Loucy (cell line): ENCODE measurements around the gene TBXT.
"Not testable (repeated sequence)": the region's sequence is repeated elsewhere in the genome, so short reads cannot be mapped to it uniquely, and the experiment has no call there.

Experiments
- H2AFZ ChIP-seq: fragments of 200-600 bp; sonication (generic); 2 replicates; pipeline ENCODE4 v1.6.0; 2016; ENCODE audit warnings: antibody characterized with exemption, mild to moderate bottlenecking, low read length, moderate library complexity
- H3F3A ChIP-seq: fragments of 200-600 bp; 2 replicates; pipeline ENCODE4 v1.6.0; 2016; ENCODE audit warnings: antibody characterized with exemption, low read depth, mild to moderate bottlenecking
- H3K27me3 ChIP-seq: fragments of 200-600 bp; sonication (generic); 2 replicates; pipeline ENCODE4 v1.6.1; 2014; ENCODE audit warnings: low read length, mild to moderate bottlenecking; ENCODE audit not compliant: insufficient read depth, poor library complexity, severe bottlenecking
- H3K36me3 ChIP-seq: fragments of 200-600 bp; sonication (generic); 2 replicates; pipeline ENCODE4 v1.6.1; 2016; ENCODE audit warnings: low read length; ENCODE audit not compliant: insufficient read depth
- H3K4me1 ChIP-seq: fragments of 200-600 bp; sonication (generic); 2 replicates; pipeline ENCODE4 v1.5.1; 2014; ENCODE audit warnings: low read length, mild to moderate bottlenecking; ENCODE audit not compliant: insufficient read depth, poor library complexity, severe bottlenecking
- H3K4me2 ChIP-seq: fragments of 200-600 bp; sonication (generic); 2 replicates; pipeline ENCODE4 v1.6.0; 2014; ENCODE audit warnings: antibody characterized with exemption, low read length, low read depth, mild to moderate bottlenecking; ENCODE audit not compliant: poor library complexity, severe bottlenecking
- H3K4me3 ChIP-seq: fragments of 200-600 bp; sonication (generic); 2 replicates; pipeline ENCODE4 v1.5.1; 2014; ENCODE audit warnings: low read length, mild to moderate bottlenecking, mixed read lengths; ENCODE audit not compliant: poor library complexity, severe bottlenecking
- H3K79me2 ChIP-seq: fragments of 200-600 bp; sonication (generic); 2 replicates; pipeline ENCODE4 v1.6.1; 2014; ENCODE audit warnings: low read length; ENCODE audit not compliant: insufficient read depth
- H3K9ac ChIP-seq: fragments of 200-600 bp; sonication (generic); 2 replicates; pipeline ENCODE4 v1.6.0; 2014; ENCODE audit warnings: mild to moderate bottlenecking, low read depth, low read length, moderate library complexity; ENCODE audit not compliant: poor library complexity, severe bottlenecking
- H3K9me2 ChIP-seq: fragments of 200-600 bp; sonication (generic); replicated peaks from 2 replicates; pipeline ENCODE4 v1.6.1; 2016; ENCODE audit warnings: low read depth, low read length, mixed read lengths
- H3K9me3 ChIP-seq: fragments of 200-600 bp; sonication (generic); 2 replicates; pipeline ENCODE4 v1.6.1; 2014; ENCODE audit warnings: mild to moderate bottlenecking, antibody characterized with exemption, low read length, low read depth; ENCODE audit not compliant: insufficient read depth
- H4K20me1 ChIP-seq: fragments of 200-600 bp; sonication (generic); 2 replicates; pipeline ENCODE4 v1.6.0; 2014; ENCODE audit warnings: antibody characterized with exemption, low read length, mild to moderate bottlenecking; ENCODE audit not compliant: insufficient read depth, poor library complexity, severe bottlenecking
- EZH2phosphoT487 ChIP-seq: fragments of 200-600 bp; IDR thresholded peaks from 2 replicates; pipeline ENCODE4 v1.6.1; 2018; ENCODE audit warnings: antibody characterized with exemption, mild to moderate bottlenecking, moderate library complexity, borderline replicate concordance
- TF ChIP-seq, protein P1 (sequence below): fragments of 200-600 bp; sonication (generic); conservative IDR thresholded peaks from 2 replicates; pipeline ENCODE4 v1.5.1; 2014; ENCODE audit warnings: mild to moderate bottlenecking, antibody characterized with exemption, low read length

The TBXT gene

GRCh38 chr6:166176106-166176505, 8.5 kb upstream of the TBXT start:
- Histone ChIP-seq H3K9me3 (no peaks in the 10 kb centered on the region), H3K4me1 (peaks cover 46% of the 10 kb centered on the region), H3K4me2 (peak overlapping the region; percentile 10), H3K9me2 (no peaks in the 10 kb centered on the region), H3K4me3 (no peak overlapping the region), H3F3A (peaks cover 18% of the 10 kb centered on the region; the same call in 1 of the 2 replicates), H4K20me1 (no peaks in the 10 kb centered on the region), H2AFZ (peak overlapping the region; percentile 40; the same call in 1 of the 2 replicates), H3K79me2 (no peaks in the 10 kb centered on the region), H3K9ac (no peak overlapping the region), H3K36me3 (no peaks in the 10 kb centered on the region), H3K27me3 (no peaks in the 10 kb centered on the region)
- TF ChIP-seq EZH2phosphoT487 = no peak
- TF ChIP-seq, protein P1, sequence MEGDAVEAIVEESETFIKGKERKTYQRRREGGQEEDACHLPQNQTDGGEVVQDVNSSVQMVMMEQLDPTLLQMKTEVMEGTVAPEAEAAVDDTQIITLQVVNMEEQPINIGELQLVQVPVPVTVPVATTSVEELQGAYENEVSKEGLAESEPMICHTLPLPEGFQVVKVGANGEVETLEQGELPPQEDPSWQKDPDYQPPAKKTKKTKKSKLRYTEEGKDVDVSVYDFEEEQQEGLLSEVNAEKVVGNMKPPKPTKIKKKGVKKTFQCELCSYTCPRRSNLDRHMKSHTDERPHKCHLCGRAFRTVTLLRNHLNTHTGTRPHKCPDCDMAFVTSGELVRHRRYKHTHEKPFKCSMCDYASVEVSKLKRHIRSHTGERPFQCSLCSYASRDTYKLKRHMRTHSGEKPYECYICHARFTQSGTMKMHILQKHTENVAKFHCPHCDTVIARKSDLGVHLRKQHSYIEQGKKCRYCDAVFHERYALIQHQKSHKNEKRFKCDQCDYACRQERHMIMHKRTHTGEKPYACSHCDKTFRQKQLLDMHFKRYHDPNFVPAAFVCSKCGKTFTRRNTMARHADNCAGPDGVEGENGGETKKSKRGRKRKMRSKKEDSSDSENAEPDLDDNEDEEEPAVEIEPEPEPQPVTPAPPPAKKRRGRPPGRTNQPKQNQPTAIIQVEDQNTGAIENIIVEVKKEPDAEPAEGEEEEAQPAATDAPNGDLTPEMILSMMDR = no peak

- H3K36me3 ChIP-seq, H3K4me3 ChIP-seq, H3K9me3 ChIP-seq, H3K27me3 ChIP-seq, H3K79me2 ChIP-seq, H4K20me1 ChIP-seq, H3K9me2 ChIP-seq, H2AFZ ChIP-seq, H3K9ac ChIP-seq, H3K4me2 ChIP-seq: not testable (repeated sequence)
- H3F3A ChIP-seq = peaks cover 18% of the 10 kb centered on the region; the same call in 1 of the 2 replicates
- peaks cover 53% of the 10 kb centered on the region for H3K4me1 ChIP-seq
Measured at GRCh38 chr6:166175093-166175492, 7.4 kb upstream of the TBXT start.

GRCh38 chr6:166174031-166174430, 6.4 kb upstream of the TBXT start:
- TF ChIP-seq, protein P1 = no peak
- TF ChIP-seq EZH2phosphoT487 = no peak
- Histone ChIP-seq H4K20me1 (no peaks in the 10 kb centered on the region), H3K79me2 (no peaks in the 10 kb centered on the region), H3K9ac (peak overlapping the region; percentile 1), H3K4me2 (peak overlapping the region; percentile 74), H2AFZ (no peak overlapping the region), H3K9me3 (no peaks in the 10 kb centered on the region), H3K36me3 (no peaks in the 10 kb centered on the region), H3K4me1 (peaks cover 53% of the 10 kb centered on the region), H3K4me3 (peak overlapping the region; percentile 54), H3K9me2 (no peaks in the 10 kb centered on the region), H3K27me3 (no peaks in the 10 kb centered on the region), H3F3A (peaks cover 18% of the 10 kb centered on the region; the same call in 1 of the 2 replicates)

DNA sequence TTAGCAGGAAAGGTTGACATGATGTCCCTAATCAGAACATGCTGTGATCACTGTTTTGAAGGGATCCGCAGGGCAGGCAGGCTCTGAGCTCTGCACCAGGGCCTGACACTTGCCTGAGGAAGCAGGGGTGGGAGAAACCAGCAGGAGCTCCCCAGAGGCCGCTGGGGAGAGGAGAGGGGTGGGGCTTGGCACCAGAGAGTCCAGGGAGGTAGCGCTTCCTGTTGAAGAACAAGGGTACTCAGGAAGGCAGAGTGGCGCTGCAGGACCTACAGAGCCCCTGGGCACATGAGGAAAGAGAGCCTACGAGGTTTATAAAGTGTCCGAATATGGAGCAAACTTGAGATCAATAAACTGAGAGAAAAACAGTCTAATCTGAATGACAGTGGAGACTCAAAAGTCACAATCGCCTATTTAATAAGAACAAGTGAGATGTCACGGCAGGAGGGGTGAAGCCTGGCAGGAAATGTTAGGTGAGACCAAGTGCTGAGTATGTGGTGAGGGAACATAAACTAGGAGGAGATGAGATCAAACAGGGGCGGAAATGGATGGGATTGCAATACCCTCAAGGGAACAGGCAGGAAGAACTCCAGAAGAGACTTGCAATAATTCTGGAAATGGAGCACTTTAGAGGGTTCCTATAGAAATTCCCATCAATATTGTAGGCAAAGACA, 5.8 kb upstream of the TBXT start:
- Histone ChIP-seq H4K20me1 (no peaks in the 10 kb centered on the region), H3K27me3 (no peaks in the 10 kb centered on the region), H3F3A (peaks cover 18% of the 10 kb centered on the region; the same call in 1 of the 2 replicates), H2AFZ (peak overlapping the region; percentile 39; the same call in 1 of the 2 replicates), H3K79me2 (no peaks in the 10 kb centered on the region), H3K4me3 (peak overlapping the region; percentile 54), H3K9me3 (no peaks in the 10 kb centered on the region), H3K9ac (peak overlapping the region; percentile 56), H3K4me2 (peak overlapping the region; percentile 74), H3K9me2 (no peaks in the 10 kb centered on the region), H3K36me3 (no peaks in the 10 kb centered on the region), H3K4me1 (peaks cover 53% of the 10 kb centered on the region)
- TF ChIP-seq, protein P1 = peak; percentile 40
- 0 out of 2 replicates have a peak, but pooled peaks have one; percentile 34 for TF ChIP-seq EZH2phosphoT487
